Kidney epithelial cell (primary cell): ENCODE data around the gene IKBKE. TPM values are rescaled to one million over a fixed set of nuclear protein-coding genes. Genes with fewer than 3 reads are reported as not detected.

Experiments used
- DNase-seq: peaks from one replicate; pipeline ENCODE4 v3.0.0-alpha.2; 2010; ENCODE audit warnings: low read depth
- H3K27me3 ChIP-seq: 2 replicates; pipeline ENCODE4 v1.6.0; 2011; ENCODE audit warnings: low read length; ENCODE audit not compliant: control insufficient read depth, insufficient read depth
- H3K36me3 ChIP-seq: 2 replicates; pipeline ENCODE4 v1.5.1; 2011; ENCODE audit warnings: low read length; ENCODE audit not compliant: control insufficient read depth, insufficient read depth
- H3K4me3 ChIP-seq: 2 replicates; pipeline ENCODE4 v1.5.1; 2011; ENCODE audit warnings: low read depth, mild to moderate bottlenecking, control low read depth, low read length
- CTCF ChIP-seq: IDR thresholded peaks from 2 replicates; pipeline ENCODE4 v1.5.1; 2011; ENCODE audit warnings: mild to moderate bottlenecking, moderate library complexity, low read length, control low read depth, inconsistent platforms; ENCODE audit not compliant: insufficient read depth, poor library complexity, severe bottlenecking
- total RNA-seq: library from RNA; depleted of rRNA; stranded (reverse); fragments of >200 nt; gene quantifications from 2 replicates; pipeline ENCODE4 v1.2.3, GENCODE V29; 2015

Gene IKBKE
- total RNA-seq, 1 donor from 2014 or later, result 33.2 TPM

- no peak overlapping the region for H3K4me3 ChIP-seq
- H3K36me3 ChIP-seq, result no peaks in the 10 kb centered on the region
- DNase-seq, result no peak
- no peak for TF ChIP-seq CTCF
- peaks cover 20% of the 10 kb centered on the region for H3K27me3 ChIP-seq
Observed at GRCh38 chr1:206509612-206510257, 39.5 kb downstream of the IKBKE start.

- no peak for DNase-seq
- Histone ChIP-seq H3K27me3 (peaks cover 20% of the 10 kb centered on the region), H3K4me3 (no peak overlapping the region), H3K36me3 (no peaks in the 10 kb centered on the region)
- TF ChIP-seq CTCF, result no peak
Observed at GRCh38 chr1:206510371-206510770, 40.1 kb downstream of the IKBKE start.

DNA sequence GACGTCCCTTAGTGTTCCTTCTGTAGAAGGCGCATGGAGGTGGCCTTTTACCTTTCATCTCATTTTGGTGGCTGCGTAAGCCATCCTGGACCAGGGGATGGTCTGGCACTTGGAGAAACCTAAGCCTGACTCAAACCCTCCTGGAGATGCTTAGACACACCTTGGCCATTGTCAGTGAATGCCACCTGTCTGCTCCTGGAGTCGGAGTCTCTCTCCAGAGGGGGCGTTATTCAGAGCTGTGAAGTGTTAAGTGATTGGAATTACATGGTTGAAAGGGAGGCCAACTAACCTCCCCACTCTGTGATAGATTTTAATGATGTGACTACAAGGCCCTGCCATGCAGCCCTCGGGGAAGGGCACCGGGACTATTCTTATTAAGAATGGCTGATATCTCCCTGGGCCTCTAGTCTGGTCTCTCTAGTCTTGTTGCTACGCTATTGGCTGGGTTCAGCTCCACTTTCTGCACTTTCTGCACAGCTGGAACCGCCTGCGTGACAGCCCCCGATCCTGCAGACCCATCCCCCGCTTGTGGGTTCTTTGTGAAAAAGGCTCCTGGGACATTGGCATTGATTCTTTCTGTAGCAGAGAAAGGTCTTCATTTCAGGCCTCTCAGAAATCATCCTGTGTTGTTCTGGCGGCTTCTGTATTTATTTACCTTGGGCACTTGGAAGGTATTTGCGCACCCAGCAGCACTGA is 41.2 kb downstream of the IKBKE start:
- peaks cover 20% of the 10 kb centered on the region for H3K27me3 ChIP-seq
- no peak overlapping the region for H3K4me3 ChIP-seq
- no peaks in the 10 kb centered on the region for H3K36me3 ChIP-seq
- TF ChIP-seq CTCF, result no peak
- no peak for DNase-seq

DNA sequence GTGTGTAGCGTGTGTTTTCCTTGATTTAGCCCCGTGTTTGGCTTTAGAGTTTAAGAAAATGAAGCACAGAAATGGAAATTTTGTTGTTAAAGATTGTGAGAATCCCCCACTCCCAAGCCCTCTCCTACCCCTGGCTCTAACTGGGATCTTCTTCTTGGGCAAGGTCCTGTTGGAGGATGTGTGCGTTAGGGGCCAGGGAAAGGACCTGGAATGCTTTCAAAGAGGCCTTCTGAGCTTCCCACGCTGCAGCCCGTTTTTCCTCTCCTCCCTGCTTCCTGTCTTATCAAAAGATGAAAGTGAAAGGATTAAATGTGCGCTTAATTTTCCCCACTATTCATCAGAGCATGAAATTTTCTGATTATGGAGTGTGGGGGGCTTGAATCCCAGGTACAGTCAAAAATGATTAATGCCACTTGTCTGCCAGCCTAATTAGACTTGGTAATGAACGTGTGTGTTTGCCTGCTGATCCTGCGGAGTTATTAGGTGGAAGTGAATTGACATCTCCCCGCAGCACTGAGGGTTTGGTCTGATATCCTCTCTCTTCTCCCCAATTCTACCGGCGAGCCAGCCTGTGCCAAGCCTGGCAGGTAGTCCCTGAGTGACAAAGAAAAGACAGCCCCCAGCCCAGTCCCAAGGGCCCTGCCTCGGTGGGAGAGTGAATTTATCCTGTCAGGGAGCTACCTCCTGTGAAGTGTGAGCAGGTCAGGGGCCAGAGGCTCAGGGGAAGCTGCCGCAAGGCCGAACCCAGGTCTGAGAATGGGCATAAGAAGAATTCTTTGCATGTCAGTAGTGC is 42.0 kb downstream of the IKBKE start:
- TF ChIP-seq CTCF, result no peak
- Histone ChIP-seq H3K4me3 (no peak overlapping the region), H3K27me3 (peaks cover 15% of the 10 kb centered on the region), H3K36me3 (no peaks in the 10 kb centered on the region)
- no peak for DNase-seq

DNA sequence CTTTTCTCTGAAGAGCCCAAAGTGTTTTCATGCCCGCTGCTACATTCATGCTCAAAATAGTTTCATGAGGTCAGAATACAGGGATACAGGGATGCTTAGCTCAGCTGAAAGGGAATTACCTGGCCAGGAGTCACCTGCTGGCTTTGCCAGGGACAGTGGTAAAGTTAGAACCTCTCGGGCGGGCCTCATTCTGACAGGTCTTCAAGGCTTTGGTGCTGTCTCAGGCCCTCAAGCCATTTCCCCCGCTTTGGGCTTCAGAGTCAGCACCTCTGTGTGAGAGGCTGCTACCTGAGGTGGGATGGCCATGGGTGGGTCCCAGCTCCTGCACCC is 42.5 kb downstream of the IKBKE start:
- H3K27me3 ChIP-seq, result peaks cover 13% of the 10 kb centered on the region
- no peak for DNase-seq
- H3K4me3 ChIP-seq, result no peak overlapping the region
- H3K36me3 ChIP-seq, result no peaks in the 10 kb centered on the region
- TF ChIP-seq CTCF, result no peak
